Measurements from ENCODE around the gene KY.
"Not testable (repeated sequence)": the region's sequence is repeated elsewhere in the genome, so short reads cannot be mapped to it uniquely, and the experiment has no call there.

Gene KY

DNA sequence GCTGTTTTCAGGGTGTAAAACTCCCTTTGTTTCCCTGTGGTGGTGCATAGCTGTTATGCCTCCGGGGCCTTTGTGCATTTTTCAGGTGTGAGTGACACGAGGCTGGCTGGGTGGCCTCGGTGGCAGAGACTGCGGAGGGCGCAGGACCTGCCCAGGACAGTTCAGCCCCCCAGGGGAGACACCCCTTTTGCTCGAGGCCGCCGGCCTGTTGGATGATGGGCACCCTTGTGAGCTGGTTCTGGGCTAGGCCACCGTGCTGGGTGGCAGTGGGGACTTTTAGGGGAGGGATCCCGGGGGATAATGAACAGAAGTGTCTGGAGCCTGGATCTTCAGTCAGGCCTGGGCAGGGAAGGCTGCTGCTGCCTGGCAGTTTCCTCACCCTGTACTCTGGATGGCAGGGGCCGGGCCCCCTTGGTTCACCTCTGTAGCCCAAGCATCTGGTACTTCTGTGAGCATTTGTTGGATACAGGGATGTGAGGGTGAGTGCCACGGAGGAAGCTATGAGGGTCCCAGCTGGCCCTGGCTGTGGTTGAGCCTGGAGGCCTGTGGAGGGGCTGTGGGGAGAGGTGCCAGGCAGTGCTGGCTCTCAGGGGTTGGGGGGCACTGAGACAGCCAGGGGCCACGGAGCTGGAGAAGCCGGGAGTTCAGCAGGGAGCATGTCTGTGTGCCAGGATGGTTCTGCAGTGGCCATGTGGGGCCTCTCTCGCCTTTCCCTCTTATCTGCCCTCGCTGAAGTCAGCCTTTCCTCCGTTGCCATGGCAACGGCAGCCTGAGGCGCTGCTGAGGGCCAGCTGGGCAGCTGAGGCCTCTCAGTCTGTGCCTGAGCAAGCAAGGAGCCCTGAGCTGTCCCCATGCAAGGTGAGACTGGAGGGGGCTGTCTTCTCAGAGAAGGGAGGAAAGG is 49.0 kb downstream of the KY start:
- DNase-seq (ENCODE audit: low spot score): peak; percentile 58

DNA sequence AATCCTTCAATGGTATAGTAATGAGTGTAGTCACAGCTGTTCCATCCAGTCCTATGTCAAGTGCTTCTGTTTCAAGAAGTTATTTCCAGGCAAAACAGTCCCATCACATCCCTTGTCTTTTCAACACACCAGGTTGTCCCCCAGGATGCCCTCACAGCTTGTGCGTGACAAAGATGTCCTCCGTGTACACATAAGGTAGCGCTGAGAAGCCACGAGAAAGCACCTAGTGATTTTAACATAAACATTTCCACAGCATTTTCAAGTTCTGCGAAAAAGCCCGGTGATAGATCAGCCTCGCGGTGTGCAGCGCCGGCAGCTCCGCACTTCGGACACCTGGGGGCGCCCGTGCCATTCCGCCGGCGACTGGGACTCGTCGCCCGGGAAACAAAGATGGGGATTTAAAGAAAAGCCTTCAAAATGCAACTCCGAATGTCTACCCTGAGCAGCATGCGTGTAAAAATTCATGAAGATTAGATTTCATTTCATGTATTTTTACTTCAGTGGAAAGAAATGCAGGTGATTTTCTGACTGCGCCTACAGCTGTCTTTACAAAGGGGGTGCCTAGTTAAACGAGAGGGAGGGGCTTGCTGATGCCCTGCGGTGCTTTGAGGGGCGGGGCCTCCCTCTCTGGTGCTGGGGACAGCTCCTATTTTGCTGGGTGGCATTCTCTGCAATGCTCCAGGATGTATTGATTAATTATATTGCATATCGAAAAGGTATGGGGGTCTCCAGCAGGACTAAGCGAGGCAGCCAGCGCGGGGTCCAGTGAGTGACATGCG is 49.9 kb downstream of the KY start:
- DNase-seq (ENCODE audit: low spot score): peak; percentile 62

DNA sequence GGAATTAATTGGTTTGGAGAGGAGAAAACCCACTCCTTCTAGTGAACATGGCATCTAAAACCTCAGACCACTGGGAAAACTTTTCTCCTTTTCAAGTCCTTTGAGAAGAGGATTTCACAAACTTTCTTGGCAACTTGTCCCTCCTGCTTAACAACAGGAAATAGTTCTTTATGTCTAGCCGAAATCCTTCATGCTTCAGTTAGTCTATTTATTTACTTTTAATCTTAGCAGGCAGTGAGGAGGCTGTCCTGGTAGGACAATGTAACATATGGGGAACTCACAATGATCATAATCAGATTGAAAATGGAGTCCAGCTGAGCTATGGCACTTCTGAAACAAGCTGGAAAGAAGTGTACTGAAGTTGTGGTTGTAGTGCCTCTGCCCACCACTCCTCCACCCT is 50.6 kb downstream of the KY start:
- no peak for DNase-seq (ENCODE audit: low spot score)

DNA sequence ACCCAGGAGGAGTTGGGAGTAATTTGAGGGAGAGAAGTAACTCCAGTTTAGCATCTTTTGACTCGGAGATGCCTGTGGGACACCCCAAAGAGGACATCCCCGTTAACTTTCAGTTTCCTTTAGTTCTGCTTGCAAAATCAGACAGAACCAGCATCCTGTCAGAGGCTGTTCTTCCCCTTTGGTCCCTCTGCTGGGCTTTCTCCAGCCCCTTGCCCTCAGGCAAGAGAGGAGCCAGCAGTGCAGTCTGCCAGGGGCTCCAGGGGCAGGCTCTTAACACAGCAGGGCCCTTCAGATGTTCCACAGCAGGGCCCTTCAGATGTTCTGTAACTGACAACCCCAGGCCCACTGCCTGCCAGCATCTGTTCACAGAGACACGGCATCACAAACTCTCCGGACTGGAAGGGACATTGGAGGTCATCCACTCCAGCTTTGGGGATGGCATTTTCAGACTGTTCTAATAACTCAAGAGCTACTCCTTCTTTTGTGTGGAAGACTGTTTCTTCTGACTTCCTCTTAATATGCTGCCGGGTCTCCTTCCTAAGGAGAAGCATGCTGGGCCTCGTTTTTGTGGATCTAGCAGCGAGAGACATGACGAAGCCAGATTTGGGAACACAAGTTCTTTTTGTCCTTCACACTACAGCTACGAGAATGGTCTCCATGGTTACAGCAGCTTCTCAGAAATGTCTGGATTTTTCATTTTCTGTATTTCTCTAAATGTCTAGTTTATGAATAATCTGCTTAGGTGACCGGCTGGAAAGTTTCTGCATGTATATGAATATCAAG is 51.9 kb downstream of the KY start:
- DNase-seq (ENCODE audit: low spot score): no peak

DNA sequence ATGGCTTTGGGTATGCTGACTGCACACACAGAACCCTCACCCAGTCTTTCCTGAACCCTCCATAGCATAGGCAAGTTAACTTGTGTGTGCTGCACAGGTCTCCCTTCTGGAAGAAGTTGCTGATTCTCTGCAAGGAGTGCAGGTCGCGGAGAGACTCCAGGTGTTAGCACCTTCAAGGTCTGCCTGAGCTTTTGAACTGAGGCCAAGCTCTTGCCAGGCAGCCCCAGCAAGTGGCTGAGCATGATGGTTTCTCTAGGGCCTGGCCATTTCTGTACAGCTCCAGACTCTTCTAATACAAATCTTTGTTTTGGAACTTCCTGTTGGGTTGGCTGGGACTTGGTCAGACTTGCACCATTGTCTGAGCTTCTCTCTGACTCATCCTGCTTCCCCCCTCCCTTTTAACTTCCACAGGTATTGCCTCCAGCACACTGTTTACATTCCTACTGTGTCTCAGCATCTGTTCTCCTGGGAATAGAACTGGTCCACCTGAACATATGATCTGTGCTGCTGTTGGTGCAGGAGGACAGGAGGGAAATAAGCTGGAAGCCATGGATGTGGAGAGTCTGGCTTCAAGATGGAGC is 53.3 kb downstream of the KY start:
- no peak for DNase-seq (ENCODE audit: low spot score)

DNA sequence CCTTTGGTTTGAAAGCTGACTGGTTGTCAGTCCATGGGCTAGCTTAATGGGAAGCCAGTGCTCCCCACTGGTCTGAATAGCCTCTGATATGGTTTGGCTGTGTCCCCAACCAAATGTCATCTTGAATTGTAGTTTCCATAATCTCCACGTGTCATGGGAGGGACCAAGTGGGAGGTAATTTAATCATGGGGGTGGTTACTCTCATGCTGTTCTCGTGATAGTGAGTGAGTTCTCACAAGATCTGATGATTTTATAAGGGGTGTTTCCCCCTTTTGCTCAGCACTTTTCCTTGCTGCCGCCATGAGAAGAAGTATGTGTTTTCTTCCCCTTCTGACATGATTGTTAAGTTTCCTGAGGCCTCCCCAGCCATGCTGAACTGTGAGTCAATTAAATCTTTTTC is 55.8 kb downstream of the KY start:
- DNase-seq (ENCODE audit: low spot score): not testable (repeated sequence)

DNA sequence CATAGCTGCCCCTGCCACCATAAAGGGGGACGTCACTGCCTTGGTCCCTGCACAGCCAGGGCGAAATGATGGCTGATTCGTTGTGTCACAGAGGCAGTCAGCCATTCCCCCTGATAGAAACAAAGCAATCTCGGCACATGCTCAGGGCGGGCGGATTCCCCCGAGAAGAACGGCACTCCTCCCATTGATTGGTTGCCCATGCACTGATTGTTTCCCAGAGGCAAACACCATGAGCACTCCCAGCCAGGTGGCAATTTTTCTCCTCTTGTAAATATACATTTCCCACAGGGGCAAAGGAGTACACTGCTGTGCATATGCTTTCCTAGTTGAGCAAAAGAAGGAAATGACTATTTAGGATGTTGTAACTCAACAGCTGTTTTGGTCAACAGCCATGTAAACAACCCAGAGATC is 56.5 kb downstream of the KY start:
- DNase-seq (ENCODE audit: low spot score): no peak

DNA sequence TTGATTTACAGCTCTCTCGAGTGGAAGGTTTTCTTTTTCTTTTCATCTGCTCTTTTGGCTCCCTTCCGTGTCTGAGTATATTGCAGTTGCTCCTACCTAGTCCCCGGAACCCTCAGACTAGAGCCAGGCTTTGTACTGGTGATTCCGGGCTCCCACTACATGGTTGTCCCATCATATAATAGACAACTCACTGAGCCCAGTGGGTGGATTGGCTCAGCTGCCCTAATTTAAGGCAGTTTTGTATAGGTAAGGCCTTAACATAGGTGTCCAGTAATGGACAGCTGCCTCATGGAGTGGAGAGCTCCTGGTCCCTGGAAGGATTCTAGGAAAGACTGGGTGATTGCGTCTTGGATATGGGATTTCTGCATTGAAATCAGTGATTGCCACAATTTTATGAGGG is 58.0 kb downstream of the KY start:
- no peak for DNase-seq (ENCODE audit: low spot score)

DNA sequence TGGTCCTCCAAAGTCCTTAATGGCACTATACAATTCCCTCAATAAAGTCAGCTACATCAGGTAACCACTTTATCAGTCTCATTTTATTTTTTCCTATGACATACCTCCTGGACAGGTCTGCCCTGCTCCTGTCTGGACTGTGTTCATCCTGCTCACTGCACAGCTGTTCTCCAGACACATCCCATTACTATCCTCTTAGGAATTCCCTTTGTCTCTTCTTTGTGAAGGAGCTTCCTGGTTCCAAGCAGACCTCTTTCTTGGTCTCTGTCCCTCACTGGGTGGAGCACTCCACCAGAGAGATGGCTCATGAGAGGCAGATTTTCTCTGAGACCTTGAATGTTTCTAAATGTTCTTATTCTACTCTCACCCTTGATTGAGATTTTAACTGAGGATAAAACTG is 60.1 kb downstream of the KY start:
- no peak for DNase-seq (ENCODE audit: low spot score)

DNA sequence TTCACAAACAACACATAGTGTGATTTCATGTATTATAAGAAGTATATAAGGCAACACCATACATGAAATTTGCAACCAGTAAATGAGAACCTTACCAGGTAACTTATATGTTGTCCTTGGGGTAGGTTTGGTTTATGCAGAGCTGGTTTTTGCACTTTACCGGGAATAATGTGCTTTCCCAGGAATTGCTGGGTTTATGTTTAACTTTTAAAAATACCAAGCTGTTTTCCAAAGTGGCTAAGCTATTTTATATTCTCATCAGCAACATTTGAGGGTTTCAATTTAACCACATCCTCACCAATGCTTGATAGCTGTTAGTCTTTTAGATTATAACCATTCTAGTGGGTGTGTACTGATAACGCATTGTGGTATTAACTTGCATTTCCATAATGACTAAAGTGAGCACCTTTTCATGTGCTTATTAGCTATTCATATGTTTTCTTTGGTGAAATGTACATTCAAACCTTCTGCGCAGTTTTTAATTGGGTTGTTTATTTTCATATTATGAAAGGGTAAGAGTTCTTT is 71.6 kb downstream of the KY start:
- no peak for DNase-seq (ENCODE audit: low spot score)

DNA sequence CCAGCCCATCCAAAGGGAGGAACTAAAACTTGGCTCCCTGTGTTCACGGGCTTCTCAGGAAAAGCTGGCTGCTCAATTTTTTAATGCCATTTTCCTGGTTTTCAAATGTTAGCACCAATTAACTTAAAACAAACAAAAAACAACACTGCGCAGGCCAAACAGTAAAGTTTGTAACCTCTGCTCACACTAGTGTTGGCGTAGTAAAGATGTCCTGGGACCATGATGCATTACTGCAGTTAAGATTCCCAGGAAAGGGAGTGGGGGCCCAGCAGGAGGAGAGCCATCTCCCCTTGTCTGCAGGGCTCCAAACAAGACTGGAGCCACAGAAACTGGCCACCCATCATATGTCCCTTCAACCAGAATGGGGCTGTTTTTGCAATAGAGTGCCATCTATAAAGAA is 74.0 kb downstream of the KY start:
- no peak for DNase-seq (ENCODE audit: low spot score)

DNA sequence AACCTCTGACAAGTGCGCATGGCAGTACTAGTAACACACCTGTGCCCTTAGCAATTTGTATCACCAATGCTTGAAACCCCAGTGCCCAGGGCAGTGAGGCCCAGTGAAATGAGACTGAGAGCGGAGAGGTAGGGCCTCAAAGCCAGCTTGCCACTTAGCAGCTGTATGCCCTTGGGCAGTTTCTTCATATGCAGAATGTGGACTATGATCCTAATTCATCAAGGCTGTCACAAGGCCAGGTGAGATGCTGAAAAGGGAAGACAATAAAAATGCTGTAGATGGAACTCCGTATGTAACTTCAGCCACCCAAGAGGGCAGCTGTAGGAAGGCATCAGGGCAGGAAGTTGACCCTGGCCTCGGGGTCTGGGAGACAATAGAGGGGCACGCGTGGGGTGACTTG is 74.4 kb downstream of the KY start:
- DNase-seq (ENCODE audit: low spot score): no peak

DNA sequence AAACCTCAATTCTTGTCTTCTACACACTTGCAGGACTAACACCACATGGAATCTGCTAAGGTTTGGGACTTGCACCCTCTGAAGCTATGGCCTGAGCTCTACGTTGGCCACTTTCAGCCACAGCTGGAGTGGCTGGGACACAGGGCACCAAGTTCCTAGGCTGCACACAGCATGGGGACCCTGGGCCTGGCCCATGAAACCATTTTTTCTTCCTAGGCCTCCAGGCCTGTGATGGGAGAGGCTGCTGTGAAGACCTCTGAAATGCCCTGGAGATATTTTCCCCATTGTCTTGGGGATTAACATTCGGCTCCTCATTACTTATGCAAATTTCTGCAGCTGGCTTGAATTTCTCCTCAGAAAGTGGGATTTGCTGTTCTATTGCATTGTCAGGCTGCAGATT is 80.9 kb downstream of the KY start:
- not testable (repeated sequence) for DNase-seq (ENCODE audit: low spot score)

DNA sequence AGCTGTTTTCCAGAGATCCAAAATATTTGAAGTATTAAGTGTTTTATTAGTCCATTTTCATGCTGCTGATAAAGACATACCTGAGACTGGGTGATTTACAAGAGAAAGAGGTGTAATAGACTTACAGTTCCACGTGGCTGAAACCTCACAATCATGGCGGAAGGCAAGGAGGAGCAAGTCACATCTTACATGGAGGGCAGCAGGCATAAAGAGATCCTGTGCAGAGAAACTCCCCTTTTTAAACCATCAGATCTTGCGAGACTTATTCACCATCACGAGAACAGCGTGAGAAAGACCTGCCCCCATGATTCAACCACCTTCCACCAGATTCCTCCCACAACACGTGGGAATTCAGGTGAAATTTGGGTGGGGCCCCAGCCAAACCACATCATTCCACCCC is 82.0 kb downstream of the KY start:
- DNase-seq (ENCODE audit: low spot score): no peak

DNA sequence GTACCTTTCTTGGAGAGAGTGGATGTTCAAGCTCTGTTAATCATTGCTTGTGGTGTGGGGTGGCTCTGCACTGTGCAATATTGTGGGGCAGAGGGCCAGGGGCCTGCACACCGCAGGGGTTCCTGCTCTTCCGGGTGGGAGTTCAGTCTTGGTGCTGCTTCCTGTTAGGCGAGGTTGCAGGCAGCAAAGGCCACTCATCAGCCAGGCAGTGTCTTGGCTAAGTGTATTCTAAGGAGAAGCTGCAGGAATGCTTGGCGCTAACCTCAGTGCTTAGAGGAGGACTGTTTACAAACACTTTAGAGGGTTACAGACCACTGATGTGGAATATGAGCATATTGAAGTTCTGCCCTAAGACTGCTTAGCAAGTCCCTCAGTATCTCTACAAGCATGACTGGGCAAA is 83.2 kb downstream of the KY start:
- no peak for DNase-seq (ENCODE audit: low spot score)

DNA sequence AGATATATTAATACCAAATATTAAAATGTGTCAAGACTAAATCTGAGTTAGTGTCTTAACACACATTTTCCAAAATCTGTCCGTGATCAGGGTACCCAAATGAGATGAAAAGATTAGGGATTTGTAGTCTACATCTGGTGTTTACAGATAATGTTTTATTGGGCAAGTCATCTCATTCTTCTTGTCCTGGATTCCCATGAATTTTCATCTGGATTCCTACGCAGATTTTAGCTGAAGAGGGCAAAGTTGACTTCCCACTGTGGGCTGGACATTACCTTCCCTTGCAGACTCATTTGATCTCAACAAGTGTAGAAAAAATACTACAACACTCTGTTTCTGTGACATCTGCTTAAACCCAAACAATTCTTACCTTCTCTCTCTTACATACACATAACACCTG is 85.8 kb downstream of the KY start:
- no peak for DNase-seq (ENCODE audit: low spot score)

DNA sequence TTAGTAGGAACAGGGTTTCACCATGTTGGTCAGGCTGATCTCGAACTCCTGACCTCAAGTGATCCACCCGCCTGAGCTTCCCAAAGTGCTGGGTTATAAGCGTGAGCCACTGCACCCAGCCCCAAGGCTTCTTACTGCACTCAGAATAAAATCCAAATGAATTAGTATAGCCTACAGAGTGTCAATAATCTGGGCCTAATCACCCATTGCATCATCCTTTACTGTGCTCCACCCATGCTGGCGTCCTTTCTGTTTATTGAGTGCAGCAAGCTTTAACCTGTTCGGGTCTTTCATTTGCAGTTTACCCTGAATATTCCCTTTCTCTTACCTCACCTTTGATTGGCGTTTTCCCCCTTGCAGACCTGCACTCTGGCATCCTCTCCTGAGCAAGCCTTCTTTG is 87.2 kb downstream of the KY start:
- no peak for DNase-seq (ENCODE audit: low spot score)

DNA sequence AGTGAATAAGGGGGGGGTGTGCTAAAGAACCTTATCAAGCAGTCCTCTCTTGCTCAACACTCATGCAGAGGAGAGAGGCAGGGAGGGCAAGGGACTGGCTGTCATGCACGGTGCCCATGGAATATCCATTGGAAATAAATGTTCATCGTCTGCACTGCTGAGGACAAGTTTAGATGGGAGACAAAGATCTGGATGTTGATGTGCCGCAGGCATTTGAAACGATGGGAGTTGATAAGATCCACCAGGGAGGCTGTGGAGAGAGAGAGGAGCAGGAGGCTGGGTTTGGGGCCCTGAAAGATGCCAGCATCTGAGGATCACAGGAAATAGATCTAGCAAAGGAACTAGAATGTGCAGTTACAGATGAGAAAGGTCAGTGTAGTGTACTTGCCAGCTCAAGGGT is 88.8 kb downstream of the KY start:
- no peak for DNase-seq (ENCODE audit: low spot score)

DNA sequence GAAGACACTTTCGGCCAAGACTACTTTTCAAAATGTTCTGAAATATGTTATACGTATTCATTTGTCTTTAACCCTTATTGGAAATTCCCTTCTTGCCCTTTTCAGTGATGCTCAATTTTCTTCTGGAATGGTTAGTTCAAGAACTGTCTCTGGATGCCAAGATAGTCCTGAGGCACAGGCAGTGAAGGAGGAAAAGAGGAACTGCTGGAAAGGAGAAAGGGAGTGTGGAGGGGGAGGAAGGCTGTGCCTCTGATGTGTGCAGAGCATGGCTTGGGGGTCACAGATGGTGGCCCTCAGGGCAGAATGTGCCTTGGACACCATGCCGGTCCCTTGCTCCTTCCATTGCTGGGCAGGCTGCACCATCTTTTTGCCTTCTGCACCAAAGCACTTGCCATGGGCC is 91.2 kb downstream of the KY start:
- DNase-seq (ENCODE audit: low spot score): no peak
